ENCODE results near the gene SYS1. TPM values are rescaled to one million over a fixed set of nuclear protein-coding genes. Genes with fewer than 3 reads are reported as not detected.

The SYS1 gene
- total RNA-seq (2022; extraction: Qiagen RNA extraction; ENCODE audit: low read depth) = 22.9 to 37.0 TPM (median 31.5 TPM) in 5 replicates

DNA sequence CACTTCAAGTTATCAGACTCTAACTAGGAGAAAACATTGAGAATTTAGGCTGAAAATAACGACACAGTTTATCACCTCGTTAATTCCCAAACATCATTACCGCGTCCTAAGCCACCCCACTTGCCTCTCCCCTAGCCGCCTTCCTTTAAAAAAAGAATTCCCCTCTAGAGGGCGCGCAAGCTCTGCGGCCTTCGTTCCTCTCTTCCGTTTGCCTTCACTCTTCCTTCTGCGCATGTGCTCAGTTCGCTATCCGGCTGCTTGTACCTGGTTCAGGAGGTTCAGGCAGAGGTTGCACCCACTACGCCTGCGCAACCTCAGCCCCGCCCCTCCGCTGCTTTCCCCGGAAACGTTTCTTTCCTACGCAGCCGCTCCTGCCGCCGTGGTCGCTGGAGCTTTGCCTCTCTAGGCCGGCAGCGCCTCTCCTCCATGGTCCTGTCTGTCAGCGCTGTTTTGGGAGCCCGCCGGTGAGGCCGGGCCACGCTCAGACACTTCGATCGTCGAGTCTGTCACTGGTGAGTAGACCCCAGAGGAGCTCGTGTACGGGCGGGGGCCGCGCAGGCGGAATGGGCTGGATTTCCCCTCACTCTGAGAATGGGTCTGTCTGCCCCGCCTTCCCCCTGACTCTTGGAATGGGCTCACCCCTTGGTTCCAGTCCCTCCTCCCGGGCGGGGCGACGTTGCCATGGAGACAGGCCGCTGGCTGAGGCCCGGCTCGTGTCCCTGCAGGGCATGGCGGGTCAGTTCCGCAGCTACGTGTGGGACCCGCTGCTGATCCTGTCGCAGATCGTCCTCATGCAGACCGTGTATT lies at the start of gene SYS1:
SYS1 (plus strand) TSS at position 353 of the 807 bp plus-strand sequence; CDS start at position 729, 376 bp downstream.

DNA sequence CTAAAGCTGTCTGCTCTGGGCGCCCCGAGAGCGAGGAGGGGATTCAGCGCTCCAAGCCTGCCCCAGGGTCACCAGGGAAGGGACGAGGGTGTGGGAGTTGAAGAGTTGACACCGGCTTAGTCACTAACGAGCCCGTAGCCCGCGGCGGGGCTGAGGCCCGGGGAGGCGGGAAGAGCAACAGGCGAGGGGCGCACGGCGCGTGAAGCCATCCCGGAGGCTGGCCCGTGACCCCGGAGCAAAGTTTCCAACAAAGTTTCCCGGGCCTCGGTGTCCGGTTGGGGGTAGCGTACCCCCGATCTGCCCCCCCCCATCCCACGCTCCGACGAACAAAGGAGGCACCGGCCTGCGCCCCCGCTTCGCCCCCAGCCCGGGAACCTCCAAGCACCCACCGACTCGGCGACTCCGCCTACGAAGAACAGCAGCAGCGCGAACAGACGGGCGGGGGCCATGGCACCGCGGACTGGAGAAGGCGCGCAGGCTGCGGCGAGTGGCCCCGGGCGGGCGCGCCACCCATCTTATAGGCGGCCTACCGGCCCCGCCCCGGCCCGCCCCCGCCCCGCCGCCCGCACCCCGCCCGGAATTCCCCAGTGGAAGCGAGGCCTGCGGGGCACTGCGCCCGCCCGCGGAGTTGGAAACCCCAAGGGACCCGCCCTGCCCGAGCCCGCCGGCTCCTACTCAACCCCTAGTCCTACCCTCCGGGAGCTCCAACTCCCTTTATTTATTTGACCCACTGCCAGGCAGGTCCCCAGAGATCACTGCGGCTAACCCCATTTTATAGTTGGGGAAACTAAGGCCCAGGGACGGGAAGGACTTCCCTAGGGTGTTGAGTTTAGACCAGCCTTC lies 14.8 kb upstream of the SYS1 start, which contains the start of gene SDC4:
SDC4 (minus strand) TSS at position 489 of the 843 bp plus-strand sequence; CDS start at position 449, 40 bp downstream.

DNA sequence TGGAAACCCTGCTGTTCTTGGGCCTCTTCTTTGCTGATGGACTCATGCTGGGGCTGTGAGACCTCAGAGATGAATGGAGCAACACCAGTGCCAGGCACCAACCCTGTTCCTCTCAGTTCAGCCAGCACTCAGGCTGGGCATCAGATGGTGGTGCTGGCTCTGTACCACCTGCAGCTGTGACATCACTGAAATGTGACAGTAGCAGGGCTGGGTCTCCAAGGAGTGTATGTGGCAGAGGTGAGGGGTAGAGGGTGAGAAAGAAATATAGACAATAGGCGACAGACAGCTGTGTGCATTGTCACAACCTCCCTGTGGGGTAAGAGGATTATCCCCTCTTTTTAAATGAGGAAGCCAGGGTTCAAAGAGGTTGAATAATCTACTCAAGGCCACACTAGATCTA lies 15.2 kb downstream of the SYS1 start, which contains the start of gene TP53TG5:
TP53TG5 (minus strand) TSS at position 135 of the 400 bp plus-strand sequence; CDS start at position 46, 89 bp downstream.

DNA sequence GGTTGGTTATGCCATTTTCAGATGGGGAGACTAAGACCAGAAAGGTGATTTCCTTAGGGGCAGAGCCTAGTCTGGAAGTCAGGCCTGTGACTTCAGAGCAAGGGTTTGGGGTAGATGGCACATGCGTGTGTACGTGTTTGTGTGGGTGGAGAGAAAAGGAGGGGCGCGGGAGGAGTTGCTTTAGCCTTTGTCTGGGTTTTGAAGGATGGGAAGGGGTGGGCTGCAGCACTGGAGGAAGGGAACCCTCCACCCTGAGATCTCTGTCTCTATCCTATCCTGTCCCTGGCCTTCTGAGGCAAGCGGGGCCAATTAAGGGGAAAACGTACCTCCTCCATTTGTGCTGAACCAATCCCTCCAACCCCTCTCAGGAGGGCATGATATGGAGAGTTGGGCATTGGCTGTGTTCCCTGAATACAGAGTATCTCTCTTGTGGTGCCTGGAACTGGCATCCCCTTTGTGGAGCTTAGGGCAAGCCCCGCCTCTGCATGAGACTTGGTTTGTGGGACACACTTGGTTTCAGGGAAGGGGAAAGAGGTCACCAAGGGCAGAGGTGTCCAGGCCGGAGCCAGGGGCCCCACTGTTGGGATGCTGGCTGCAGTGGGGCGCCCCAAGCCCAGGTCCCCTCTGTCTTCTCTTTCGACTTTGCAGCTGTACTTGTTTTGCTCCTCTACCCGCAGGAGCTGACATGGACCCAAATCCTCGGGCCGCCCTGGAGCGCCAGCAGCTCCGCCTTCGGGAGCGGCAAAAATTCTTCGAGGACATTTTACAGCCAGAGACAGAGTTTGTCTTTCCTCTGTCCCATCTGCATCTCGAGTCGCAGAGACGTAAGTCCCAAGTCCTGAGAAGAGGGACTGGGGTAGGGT lies 45.1 kb downstream of the SYS1 start, which contains the start of gene DBNDD2:
DBNDD2 (plus strand) TSS at position 507 of the 863 bp plus-strand sequence; CDS start at position 686, 179 bp downstream.

DNA sequence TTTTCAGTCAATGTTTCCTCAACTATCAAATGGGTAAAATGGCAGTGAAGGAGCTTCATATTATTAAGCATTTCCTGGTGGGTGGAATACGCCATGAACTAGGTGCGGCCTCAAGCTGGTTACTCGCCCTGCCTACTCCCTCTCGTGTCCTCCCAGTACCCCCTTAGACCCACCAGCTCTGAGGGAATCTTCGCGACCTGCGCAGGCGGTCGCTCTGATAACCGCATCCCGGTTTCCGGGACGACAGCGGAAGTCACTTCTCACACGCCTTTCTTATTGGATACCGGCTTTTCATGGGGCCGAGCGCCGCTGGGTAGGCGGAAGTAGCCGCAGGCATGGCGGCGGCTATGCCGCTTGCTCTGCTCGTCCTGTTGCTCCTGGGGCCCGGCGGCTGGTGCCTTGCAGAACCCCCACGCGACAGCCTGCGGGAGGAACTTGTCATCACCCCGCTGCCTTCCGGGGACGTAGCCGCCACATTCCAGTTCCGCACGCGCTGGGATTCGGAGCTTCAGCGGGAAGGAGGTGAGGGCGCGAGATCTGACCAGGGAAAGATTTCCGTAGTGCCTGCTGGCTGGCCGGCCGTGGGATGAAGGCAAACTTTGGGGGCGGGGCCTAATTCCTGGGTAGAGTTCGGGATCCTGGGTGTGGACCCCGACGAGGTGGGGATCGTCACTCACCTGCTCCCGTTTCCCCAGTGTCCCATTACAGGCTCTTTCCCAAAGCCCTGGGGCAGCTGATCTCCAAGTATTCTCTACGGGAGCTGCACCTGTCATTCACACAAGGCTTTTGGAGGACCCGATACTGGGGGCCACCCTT lies 53.1 kb downstream of the SYS1 start, which contains the start of gene PIGT:
PIGT (plus strand) TSS at position 320 of the 816 bp plus-strand sequence; CDS start at position 336, 16 bp downstream.

Other genes with a start within 250 kb of the SYS1 start
- gene WFDC5, start 248.0 kb upstream of the SYS1 start, total RNA-seq (2022; extraction: Qiagen RNA extraction; ENCODE audit: low read depth) = not detected in 5 replicates
- not detected in 5 replicates for gene WFDC12, start 238.7 kb upstream of the SYS1 start, total RNA-seq (2022; extraction: Qiagen RNA extraction; ENCODE audit: low read depth)
- 1.9 to 3.2 TPM (median 2.4 TPM) in 5 replicates for gene PI3, start 188.3 kb upstream of the SYS1 start, total RNA-seq (2022; extraction: Qiagen RNA extraction; ENCODE audit: low read depth)
- gene SEMG1, start 156.1 kb upstream of the SYS1 start, total RNA-seq (2022; extraction: Qiagen RNA extraction; ENCODE audit: low read depth) = not detected in 5 replicates
- gene SEMG2, start 141.8 kb upstream of the SYS1 start, total RNA-seq (2022; extraction: Qiagen RNA extraction; ENCODE audit: low read depth) = not detected in 5 replicates
- 8.8 to 14.6 TPM (median 11.2 TPM) in 5 replicates for gene SLPI, start 108.6 kb upstream of the SYS1 start, total RNA-seq (2022; extraction: Qiagen RNA extraction; ENCODE audit: low read depth)
- gene RBPJL, start 56.3 kb upstream of the SYS1 start, total RNA-seq (2022; extraction: Qiagen RNA extraction; ENCODE audit: low read depth) = not detected in 5 replicates
- gene MATN4, start 54.9 kb upstream of the SYS1 start, total RNA-seq (2022; extraction: Qiagen RNA extraction; ENCODE audit: low read depth) = 0.08 to 0.14 TPM (median 0.10 TPM) in 3 of 5 replicates, not detected in the others
- gene SDC4, start 14.7 kb upstream of the SYS1 start, total RNA-seq (2022; extraction: Qiagen RNA extraction; ENCODE audit: low read depth) = 111 to 147 TPM (median 128 TPM) in 5 replicates
- gene TP53TG5, start 15.2 kb downstream of the SYS1 start, total RNA-seq (2022; extraction: Qiagen RNA extraction; ENCODE audit: low read depth) = not detected in 5 replicates
- gene DBNDD2, start 45.1 kb downstream of the SYS1 start, total RNA-seq (2022; extraction: Qiagen RNA extraction; ENCODE audit: low read depth) = 22.0 to 28.5 TPM (median 25.7 TPM) in 5 replicates
- gene PIGT, start 53.0 kb downstream of the SYS1 start, total RNA-seq (2022; extraction: Qiagen RNA extraction; ENCODE audit: low read depth) = 84.6 to 99.2 TPM (median 98.7 TPM) in 5 replicates
- 0.11 TPM in 1 of 5 replicates, not detected in the others for gene WFDC2, start 106.6 kb downstream of the SYS1 start, total RNA-seq (2022; extraction: Qiagen RNA extraction; ENCODE audit: low read depth)
- gene SPINT3, start 152.5 kb downstream of the SYS1 start, total RNA-seq (2022; extraction: Qiagen RNA extraction; ENCODE audit: low read depth) = not detected in 5 replicates
- not detected in 5 replicates for gene WFDC6, start 176.3 kb downstream of the SYS1 start, total RNA-seq (2022; extraction: Qiagen RNA extraction; ENCODE audit: low read depth)
- not detected in 5 replicates for gene EPPIN, start 184.2 kb downstream of the SYS1 start, total RNA-seq (2022; extraction: Qiagen RNA extraction; ENCODE audit: low read depth)
- not detected in 5 replicates for gene WFDC8, start 216.1 kb downstream of the SYS1 start, total RNA-seq (2022; extraction: Qiagen RNA extraction; ENCODE audit: low read depth)

Data from A549 treated with CpdA at 1 μM for 4 hours (cell line).